Neutrophil (primary cell): ENCODE measurements around the gene PINK1.

Source experiments
- H3K27ac ChIP-seq: fragments of 200-600 bp; sonication (generic); 2 replicates; pipeline ENCODE4 v1.5.1; 2016; ENCODE audit warnings: mild to moderate bottlenecking, moderate library complexity
- H3K27me3 ChIP-seq: fragments of 200-600 bp; sonication (generic); 2 replicates; pipeline ENCODE4 v1.6.0; 2016; ENCODE audit warnings: mild to moderate bottlenecking
- H3K36me3 ChIP-seq: fragments of 200-600 bp; sonication (generic); 2 replicates; pipeline ENCODE4 v1.5.1; 2017
- H3K4me1 ChIP-seq, 2 experiments: fragments of 200-600 bp in 1 of 2; sonication (generic) in 1 of 2; 1 replicate in 1 of 2; 2 replicates in 1 of 2; pipeline versions ENCODE4 v1.5.1 to v1.6.1; 2013 to 2016; ENCODE audit warnings: low read depth in 1 of 2, low read length in 1 of 2, mild to moderate bottlenecking in 1 of 2, moderate library complexity in 1 of 2; ENCODE audit not compliant: control insufficient read depth in 1 of 2, insufficient read depth in 1 of 2
- H3K4me3 ChIP-seq, 2 experiments: fragments of 200-600 bp in 1 of 2; sonication (generic) in 1 of 2; 1 replicate in 1 of 2; 2 replicates in 1 of 2; pipeline ENCODE4 v1.5.1; 2013 to 2016; ENCODE audit warnings: low read depth in 1 of 2, low read length in 1 of 2, mild to moderate bottlenecking in 1 of 2, moderate library complexity in 1 of 2
- H3K9me3 ChIP-seq: fragments of 200-600 bp; sonication (generic); 2 replicates; pipeline ENCODE4 v1.5.1; 2016
- CTCF ChIP-seq: fragments of 200-600 bp; sonication (generic); IDR thresholded peaks from 2 replicates; pipeline ENCODE4 v1.5.1; 2016; ENCODE audit warnings: antibody characterized with exemption

Gene PINK1

GRCh38 chr1:20660363-20660762 lies 27.1 kb downstream of the PINK1 start:
- Histone ChIP-seq H3K27ac (peak overlapping the region; percentile 65), H3K4me1 (peaks cover 16% of the 10 kb centered on the region in 2 experiments), H3K36me3 (peaks cover 25% of the 10 kb centered on the region), H3K27me3 (no peaks in the 10 kb centered on the region), H3K9me3 (no peaks in the 10 kb centered on the region), H3K4me3 (peak overlapping the region; percentile 84 to 86)
- TF ChIP-seq CTCF: no peak

- H3K4me1 ChIP-seq: peaks cover 16% of the 10 kb centered on the region in 2 experiments
- H3K36me3 ChIP-seq: peaks cover 20% of the 10 kb centered on the region
- H3K9me3 ChIP-seq: no peaks in the 10 kb centered on the region
- no peak for TF ChIP-seq CTCF
- no peaks in the 10 kb centered on the region for H3K27me3 ChIP-seq
- H3K27ac ChIP-seq: peak overlapping the region; percentile 65
- peak overlapping the region; percentile 84 to 86 for H3K4me3 ChIP-seq
Observed at GRCh38 chr1:20660847-20661206, 27.6 kb downstream of the PINK1 start.

- TF ChIP-seq CTCF: peak; percentile 55
- H3K36me3 ChIP-seq: peaks cover 14% of the 10 kb centered on the region
Observed at GRCh38 chr1:20661207-20662109, 28.2 kb downstream of the PINK1 start, which contains the start of gene DDOST. DDOST (minus strand) TSS chr1:20661369; CDS start chr1:20661350, 19 bp downstream.

GRCh38 chr1:20662110-20662475 lies 28.8 kb downstream of the PINK1 start:
- H3K36me3 ChIP-seq: peaks cover 7% of the 10 kb centered on the region
- H3K27me3 ChIP-seq: no peaks in the 10 kb centered on the region
- H3K27ac ChIP-seq: peak overlapping the region; percentile 65
- H3K4me1 ChIP-seq: peaks cover 16% of the 10 kb centered on the region in 2 experiments
- H3K4me3 ChIP-seq: peak overlapping the region; percentile 84 to 86
- no peak for TF ChIP-seq CTCF
- H3K9me3 ChIP-seq: no peaks in the 10 kb centered on the region

More at GRCh38 chr1:20661207-20662109, 28.2 kb downstream of the PINK1 start, which contains the start of gene DDOST:
- Histone ChIP-seq H3K27ac (peak within 1 kb of the TSS; percentile 65), H3K4me3 (peak within 1 kb of the TSS; percentile 84 to 86), H3K27me3 (no peaks in the 10 kb centered on the region), H3K9me3 (no peaks in the 10 kb centered on the region), H3K4me1 (peaks cover 16% of the 10 kb centered on the region in 2 experiments)

GRCh38 chr1:20663365-20663764 lies 30.1 kb downstream of the PINK1 start:
- H3K36me3 ChIP-seq: no peaks in the 10 kb centered on the region
- H3K27me3 ChIP-seq: no peaks in the 10 kb centered on the region
- no peak overlapping the region for H3K27ac ChIP-seq
- H3K4me1 ChIP-seq: peaks cover 16% of the 10 kb centered on the region in 2 experiments
- H3K4me3 ChIP-seq: no peak overlapping the region
- H3K9me3 ChIP-seq: no peaks in the 10 kb centered on the region
- TF ChIP-seq CTCF: no peak
